ENCODE measurements around the gene STEAP1. TPM values are rescaled to one million over a fixed set of nuclear protein-coding genes. Genes with fewer than 3 reads are reported as not detected.
"Not testable (repeated sequence)": the region's sequence is repeated elsewhere in the genome, so short reads cannot be mapped to it uniquely, and the experiment has no call there.

The STEAP1 gene
- polyA plus RNA-seq (2014; cell fraction: cytosol; rRNA removed), result 0.23 TPM in 1 of 2 replicates, not detected in the other
- 0.91 TPM in 1 of 2 replicates, not detected in the other for polyA plus RNA-seq (2014; cell fraction: nucleus; rRNA removed)

DNA sequence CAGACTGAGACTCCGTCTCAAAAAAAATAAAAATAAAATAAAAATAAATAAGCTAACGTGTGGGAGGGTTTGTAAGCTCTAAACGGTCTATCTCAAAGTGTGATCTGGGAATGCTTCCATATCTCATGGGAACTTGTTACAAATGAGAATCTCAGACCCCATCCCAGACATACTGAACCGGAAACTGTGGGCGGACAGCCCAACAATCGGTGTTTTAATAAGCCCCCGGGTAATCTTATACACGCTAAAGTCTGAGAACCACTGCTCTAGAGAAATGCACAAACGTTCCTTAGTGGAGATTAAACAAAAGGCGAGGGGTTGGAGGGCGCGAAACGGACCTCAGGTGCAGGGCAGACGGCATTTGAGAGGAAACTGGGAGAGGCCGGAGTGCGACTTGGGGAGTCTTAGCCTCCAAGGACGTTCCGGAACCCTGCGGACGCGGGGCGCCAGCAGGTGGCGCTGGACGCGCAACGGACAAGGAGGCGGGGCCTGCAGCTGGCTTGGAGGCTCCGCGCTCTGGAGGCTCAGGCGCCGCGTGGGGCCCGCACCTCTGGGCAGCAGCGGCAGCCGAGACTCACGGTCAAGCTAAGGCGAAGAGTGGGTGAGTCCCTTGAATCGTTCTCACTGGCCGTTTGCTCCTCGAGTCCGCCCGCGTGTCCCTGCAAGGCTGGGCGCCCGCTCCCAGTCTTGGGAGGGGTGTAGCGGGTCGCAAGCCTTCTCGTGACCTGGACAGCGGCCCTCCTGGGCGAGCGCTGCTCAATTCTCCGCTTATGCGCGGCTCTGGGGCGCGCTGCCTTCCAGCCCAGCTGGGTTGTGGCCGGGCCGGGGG is at the start of gene STEAP1:
TSS of gene STEAP1 (plus strand) at position 527 of the 829 bp plus-strand sequence. CDS start 5,320 bp downstream, outside the sequence.
- DNase-seq (ENCODE audit: low spot score), result peak; percentile 82

DNA sequence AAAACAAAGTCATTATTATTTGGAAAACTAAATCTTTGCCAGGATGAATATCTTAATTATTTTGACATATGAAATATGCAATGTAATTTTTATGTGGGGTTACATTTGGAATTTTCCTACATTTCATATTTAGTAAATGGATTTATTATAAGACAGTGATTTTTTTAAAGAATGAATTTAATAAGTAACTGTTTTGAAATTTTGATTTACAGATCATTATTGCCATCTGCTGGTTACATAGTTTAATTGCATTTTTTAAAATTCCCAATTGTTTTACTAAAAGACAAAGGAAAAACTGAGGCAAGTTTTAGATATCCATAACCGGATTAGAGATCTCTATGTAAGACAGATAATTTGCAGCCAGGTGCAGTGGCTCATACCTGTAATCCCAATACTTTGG is 39.3 kb upstream of the STEAP1 start:
- not testable (repeated sequence) for DNase-seq (ENCODE audit: low spot score)

DNA sequence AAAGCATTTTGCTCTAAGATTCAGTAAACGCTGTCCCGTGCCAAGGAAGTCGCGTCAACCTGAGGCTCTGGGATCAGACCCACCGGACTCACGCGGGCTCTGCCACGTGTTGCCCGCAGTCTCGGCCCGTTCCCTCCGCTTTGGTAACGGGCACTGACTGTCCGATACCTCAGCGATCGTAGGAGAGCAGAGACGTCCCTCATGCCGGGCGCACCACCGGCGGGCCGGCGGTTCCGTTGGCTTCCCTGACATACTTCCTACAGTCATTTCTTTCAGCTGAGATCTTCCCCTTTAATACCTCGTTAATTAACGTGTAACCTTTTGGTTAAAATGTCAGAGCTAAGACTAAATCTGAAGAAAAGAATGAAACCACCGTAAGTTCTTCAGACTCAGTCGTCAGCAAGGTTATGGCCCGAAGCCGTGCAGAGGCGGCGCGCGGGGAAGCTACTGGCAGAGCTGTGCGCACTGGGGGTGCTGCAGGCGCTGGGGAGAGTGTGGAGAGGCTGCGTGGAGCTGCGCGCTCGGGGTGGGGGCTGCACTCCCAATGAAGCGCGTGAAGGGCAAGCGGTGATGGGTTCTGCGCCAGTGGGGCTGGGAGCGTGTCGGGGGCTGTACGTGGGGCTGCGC is 35.6 kb upstream of the STEAP1 start:
- not testable (repeated sequence) for DNase-seq (ENCODE audit: low spot score)

DNA sequence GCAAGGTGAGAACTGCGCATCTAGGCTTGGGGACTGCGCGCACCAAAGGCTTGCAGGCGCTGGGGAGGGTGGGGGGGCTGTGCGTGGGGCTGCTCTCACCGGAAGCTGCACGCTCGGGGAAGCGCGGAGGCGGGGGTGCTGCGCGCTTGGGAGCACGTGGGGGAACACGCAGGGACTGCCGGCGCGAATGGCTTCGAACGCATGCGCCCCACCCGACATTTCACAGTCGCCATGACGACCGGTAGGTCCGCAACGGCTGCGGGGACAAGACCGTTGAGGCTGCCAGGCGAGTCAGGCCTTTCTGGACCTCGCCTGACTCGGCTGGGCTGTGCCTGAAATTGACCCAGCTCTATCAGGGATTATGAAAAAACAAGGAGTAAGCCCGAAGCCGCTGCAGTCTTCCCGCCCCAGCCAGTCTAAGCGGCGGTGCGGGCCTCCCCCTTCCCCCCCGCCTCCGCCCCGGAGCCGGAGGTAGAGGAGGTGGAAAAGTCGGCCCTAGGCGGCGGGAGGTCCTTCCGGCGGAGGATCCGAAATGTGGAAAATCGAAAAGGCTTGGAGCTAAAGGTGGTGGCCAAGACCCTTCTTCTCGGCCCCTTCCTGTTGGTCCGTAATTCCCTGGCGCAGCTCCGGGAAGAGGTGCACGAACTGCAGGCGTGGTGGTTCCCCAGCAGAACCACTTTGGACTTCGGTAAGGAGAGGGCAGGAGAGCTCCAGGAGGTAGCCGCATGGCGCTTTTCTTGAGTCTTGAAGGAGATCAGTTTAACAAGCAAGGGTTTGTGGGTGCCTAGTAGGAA is 34.9 kb upstream of the STEAP1 start:
- DNase-seq (ENCODE audit: low spot score), result peak; percentile 5

DNA sequence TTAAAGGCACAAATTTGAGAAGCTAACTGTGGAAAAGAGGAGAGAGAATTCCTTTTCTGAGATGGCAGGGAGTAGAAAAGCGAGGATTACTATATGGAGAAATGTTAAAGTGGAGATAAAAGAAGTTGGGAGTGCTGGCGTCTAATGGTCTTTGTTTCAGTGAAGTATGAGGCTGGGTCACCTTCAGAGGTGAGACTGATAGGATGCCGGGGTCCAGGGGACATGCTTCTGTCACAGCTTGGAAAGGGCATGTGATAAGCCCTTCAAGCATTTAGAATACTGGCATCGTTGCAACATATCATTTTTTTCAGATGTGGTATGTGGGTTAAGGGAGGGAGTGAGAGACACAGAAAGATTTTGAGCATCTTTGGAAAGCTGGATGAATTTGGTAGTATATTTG is 34.1 kb upstream of the STEAP1 start:
- not testable (repeated sequence) for DNase-seq (ENCODE audit: low spot score)

DNA sequence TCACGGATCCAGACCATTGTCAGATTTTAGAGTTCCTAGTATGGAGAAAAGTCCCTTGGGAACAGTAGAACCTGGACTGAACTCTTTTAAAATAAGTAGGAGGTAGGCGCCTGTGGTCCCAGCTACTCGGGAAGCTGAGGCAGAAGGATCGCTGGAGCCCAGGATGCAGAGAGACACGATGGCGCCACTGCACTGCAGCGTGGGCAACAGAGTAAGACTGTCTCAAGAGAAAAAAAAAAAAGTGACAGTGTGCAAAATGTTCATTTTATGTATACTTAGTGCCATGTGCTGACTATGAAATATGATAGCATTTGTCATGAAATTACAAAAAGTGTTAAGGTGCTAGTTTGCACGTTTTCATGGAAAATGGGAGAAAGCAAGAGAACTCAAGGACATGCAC is 22.5 kb upstream of the STEAP1 start:
- not testable (repeated sequence) for DNase-seq (ENCODE audit: low spot score)

DNA sequence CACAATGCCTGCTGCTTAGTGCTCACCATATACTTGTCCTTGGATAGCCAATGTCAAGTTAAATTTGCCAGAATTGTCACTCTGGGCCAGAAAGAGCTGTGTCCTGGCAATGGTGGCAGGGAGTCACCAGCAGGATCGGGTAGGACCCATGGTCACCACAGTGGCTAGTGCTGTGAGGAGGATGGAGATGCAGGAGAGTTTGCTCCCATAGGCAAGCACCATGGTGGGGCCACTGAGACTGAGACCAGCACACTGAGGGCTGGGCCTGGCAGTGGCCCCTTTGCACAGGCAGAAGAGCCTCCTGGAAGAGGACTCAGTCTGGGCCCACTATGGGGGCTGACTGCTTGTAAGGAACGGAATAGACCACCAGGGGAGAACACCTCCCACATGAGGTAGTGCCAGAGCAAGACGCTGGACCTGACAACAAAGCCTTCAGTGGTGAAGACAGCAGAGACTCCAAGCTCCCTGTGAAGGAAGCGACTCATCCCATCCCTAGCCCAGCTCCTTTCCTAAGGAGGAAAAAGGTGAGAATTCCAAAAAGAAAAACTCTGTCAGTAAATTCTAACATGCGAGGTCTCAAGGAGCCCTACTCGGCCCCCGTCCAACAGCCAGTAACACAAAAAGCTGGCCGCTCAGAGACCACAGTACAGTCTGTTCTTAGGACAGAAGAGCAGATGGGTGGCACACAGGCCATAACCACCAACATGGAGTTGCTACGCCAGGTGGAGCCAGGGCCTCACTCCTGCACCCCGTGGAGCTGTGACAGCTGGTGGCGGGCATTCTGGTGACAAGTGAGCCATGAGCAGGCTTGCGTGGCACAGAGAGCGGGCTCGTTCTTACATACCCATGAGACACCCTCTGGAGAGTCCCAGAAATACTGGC is 6.9 kb upstream of the STEAP1 start:
- not testable (repeated sequence) for DNase-seq (ENCODE audit: low spot score)

DNA sequence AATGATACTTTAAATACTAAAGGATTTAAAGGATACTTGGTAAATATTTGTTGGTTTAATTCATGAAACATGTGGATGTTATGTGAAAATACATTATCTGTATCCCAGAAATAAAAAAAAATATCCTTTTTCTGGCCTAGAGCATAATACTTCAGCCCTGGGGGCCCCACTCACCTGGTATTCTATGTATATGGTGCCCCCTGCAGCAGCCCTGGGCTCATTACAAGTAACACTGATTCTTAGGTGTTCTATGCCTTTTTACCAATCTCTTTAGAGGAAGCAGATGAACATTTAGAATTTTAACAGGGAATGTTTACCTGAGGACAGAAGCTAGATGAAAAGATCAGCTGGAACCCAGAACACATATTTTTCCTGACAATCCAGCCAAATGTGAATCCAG is 4.8 kb upstream of the STEAP1 start:
- peak; percentile 5 for DNase-seq (ENCODE audit: low spot score)

DNA sequence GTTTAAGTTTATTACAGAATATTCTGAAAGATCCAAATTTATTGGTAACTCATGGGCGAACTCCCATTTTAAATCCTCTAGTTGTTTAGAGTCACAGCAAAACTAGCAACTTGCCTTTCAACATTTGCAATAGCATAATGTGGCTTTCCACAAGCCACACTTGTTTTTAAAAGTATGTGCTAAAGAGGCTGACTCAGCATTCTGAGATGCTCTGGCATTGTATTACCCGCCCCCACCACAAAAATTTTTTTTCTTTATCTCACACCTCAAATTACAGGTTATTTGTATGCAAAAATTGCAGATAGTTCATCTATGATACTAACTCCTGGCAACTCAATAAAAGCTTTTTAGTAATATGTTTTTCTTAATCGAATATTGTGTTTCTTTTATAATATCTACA is 2.4 kb upstream of the STEAP1 start:
- DNase-seq (ENCODE audit: low spot score), result not testable (repeated sequence)

DNA sequence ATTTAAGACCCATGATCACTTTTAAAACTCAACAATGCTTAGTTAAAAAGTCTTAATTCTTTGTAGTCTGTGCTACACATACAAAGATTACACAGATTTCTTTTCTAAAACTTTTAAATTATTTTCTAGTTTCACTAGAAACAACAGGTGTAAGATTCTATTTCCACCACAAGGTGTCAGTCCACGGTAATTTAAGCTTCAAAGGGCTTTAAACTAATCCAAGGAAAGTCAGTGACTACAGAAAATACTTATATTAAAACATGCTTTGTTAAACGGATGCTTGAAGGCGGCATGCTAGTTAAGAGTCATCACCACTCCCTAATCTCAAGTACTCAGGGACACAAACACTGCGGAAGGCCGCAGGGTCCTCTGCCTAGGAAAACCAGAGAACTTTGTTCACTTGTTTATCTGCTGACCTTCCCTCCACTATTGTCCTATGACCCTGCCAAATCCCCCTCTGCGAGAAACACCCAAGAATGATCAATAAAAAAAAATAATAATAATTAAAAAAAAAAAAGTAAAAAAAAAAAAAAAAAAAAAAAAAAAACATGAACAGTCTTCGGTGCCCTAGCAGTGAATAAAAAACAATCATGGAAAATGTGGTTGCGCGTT is 1.5 kb upstream of the STEAP1 start:
- peak; percentile 44 for DNase-seq (ENCODE audit: low spot score)

DNA sequence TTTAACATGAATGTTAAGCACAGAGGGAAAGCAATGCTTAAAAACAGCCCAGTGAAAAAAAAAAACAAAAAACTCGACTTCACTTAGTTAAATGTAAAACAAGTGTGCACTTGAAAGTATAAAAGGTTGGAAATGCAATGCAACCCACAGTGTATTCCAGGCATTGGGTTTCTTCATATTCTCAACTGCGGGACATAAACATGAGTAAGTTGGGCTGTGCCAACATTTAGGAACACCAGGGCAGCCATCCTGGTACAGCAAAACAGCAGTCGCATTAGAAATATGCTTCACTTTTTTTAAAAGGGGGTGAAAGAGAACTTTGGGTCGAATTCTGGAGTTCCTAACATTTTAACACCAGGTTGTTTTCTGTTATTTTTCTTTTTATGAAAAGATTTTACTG is 937 bp downstream of the STEAP1 start:
- DNase-seq (ENCODE audit: low spot score), result no peak

DNA sequence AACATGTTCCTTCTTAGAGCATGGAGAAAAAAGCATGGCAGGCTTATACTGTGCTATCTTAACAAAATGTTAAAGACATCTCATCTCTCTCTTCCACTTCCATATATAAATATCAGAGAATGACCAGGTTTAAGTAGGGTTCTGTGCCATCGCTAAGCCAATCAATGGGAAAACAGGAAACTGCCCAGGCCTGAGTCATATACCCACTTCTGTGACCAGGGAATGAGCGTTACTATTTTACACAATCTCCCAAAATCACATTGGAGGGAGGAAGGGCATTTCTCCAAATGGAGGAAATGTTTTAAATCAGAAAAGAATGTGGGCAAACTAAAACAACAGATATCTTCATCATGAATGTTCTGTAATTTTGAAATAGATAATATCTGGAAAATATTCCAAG is 3.1 kb downstream of the STEAP1 start:
- DNase-seq (ENCODE audit: low spot score), result not testable (repeated sequence)

DNA sequence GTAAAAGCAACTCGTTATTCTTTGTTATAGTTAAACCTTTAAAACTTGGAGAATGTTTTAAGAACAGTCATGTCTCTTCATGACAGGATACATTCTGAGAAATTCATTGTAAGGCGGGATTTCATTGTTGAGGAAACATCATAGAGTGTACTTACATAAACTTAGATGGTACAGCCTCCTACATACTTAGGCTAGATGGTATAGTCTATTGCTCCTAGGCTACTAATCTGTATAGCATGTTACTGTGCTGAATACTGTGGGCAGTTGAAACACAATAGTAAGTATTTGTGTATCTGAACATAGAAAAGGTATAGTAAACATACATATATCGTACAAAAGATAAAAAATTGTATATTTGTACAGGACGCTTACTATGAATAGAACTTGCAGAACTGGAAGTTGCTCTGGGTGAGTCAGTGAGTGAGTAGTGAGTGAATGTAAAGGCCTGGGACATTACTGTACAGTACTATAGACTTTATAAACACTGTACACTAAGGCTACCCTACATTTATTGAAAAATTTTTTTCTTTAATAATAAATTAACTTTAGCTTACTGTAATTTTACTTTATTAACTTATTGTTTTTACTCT is 3.6 kb downstream of the STEAP1 start:
- DNase-seq (ENCODE audit: low spot score), result not testable (repeated sequence)

DNA sequence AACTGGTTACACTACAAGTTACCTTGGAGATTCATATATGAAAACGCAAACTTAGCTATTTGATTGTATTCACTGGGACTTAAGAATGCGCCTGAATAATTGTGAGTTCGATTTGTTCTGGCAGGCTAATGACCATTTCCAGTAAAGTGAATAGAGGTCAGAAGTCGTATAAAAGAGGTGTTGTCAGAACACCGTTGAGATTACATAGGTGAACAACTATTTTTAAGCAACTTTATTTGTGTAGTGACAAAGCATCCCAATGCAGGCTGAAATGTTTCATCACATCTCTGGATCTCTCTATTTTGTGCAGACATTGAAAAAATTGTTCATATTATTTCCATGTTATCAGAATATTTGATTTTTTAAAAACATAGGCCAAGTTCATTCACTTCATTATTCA is 9.3 kb downstream of the STEAP1 start:
- no peak for DNase-seq (ENCODE audit: low spot score)

DNA sequence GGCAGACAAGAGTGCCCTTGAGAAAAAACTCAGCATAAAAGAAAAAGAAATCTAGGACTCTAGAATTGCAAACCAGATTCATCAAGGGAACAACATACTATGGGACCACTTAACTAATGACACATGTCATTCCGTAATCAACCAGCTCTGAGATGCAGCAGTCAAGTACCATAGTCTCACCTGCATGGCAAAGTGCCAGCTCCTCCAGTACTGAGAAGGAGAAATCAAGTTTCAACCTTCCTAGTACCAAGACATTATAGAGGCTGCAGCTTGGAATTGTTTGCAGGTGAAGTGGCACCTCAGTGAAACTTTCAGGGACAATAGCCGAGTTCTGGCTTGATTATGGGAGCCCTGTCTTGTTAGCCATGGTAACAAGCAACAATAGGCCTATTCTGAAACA is 11.5 kb downstream of the STEAP1 start:
- DNase-seq (ENCODE audit: low spot score), result no peak

DNA sequence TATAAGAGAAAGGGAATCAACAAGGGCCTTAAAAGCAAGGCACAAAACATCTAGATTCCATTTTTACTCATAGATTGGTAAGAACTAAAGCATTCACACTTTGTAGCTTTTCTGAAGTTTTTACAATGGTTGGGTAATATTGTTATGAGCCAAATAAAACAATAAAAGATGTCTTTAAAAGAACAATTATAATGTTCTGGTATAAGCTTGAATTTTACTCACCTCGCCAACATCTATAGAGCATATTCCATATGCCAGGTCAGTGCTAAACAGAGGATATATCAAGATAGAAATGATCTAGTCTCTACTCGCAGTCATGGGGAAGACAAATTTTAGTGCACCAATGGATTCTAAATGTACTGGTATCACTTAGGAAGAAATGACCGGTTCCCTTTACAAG is 11.9 kb downstream of the STEAP1 start:
- DNase-seq (ENCODE audit: low spot score), result no peak

DNA sequence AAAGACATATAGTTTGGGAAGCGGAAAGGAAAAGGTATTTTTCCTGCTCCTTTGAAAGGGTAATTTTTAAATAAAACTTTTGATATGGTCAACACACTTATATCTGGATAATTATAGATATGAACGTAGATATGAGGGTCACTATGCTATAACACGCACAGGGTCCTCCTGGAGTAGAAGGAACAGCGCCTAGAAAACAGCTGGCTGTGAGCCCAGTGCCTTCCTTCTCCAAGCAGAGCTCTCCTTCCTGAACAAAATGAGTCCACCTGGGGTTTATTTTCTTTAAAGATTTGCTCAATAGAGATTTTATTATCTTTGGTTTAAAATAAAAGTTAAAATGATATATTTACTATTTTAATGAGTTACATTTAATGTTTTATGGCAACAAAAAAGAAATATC is 13.1 kb downstream of the STEAP1 start:
- no peak for DNase-seq (ENCODE audit: low spot score)

DNA sequence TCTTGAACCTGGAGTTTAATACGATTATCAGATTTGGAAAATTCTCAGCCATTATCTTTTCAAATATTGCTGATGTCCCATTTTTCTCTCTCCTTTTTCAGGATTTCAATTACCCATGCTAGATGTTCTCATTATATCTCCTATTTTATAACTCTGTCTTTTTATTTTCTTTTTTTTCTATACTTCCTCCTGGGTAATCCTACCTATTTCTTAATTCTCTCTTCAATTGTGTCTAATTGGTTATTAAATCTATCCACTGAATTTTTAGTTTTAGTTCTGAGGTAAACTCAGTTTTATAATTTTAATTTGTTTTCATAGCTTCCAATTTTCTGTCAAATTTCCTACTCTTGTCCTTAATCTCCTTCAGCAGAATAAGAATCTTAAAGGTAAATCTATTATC is 15.6 kb downstream of the STEAP1 start:
- DNase-seq (ENCODE audit: low spot score), result no peak

DNA sequence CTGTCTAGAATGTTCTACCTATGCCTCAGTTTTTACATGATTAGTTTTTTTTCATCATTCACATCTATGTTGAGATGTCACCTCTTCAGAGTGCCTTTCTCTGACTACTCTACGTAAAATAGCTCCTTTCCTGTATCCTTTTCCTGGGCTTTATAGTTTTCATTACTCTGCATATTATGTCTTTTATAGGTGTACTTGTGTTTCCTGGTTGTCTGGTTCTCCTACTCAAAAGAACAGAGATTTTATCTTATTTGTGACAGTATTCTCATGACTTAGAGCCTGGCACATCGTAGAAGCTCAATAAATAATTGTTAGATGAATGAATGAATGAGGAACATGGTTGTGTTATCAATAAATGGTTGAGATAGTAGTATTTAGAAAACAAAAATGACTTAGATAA is 17.9 kb downstream of the STEAP1 start:
- DNase-seq (ENCODE audit: low spot score), result no peak

DNA sequence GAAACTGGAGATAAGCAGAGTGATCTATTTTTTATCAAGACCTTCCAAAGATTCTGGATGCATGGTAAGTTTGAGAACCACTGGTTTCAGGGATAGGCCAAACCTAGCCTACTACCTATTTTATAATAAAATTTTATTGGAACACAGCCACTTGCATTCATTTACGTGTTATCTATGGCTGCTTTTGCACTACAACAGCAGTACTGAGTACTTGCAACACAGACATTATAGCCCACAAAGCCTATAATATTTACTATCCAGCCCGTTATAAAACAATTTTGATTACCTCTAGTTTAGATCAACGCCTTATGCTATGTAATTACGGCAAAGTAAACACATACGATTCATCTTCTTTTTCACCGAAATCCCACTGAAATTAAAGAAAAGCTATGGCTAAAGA is 18.4 kb downstream of the STEAP1 start:
- DNase-seq (ENCODE audit: low spot score), result no peak

Data from SK-N-DZ (cell line).